Coronary artery (tissue), 2 donors: ENCODE measurements around the gene NUBP1.

Experiments
- DNase-seq: peaks from one replicate; pipeline ENCODE4 v3.0.0-alpha.2; 2017; ENCODE audit warnings: low spot score
- H3K27ac ChIP-seq, 2 donors: fragments of 200-600 bp; sonication (generic); one replicate each; pipeline ENCODE4 v1.5.1; 2016 to 2019
- H3K4me3 ChIP-seq: fragments of 200-600 bp; sonication (generic); 2 replicates; pipeline ENCODE4 v1.5.1; 2016; ENCODE audit warnings: mild to moderate bottlenecking, moderate library complexity
- CTCF ChIP-seq: fragments of 200-600 bp; sonication (generic); IDR thresholded peaks from one replicate; pipeline ENCODE4 v1.5.1; 2019; ENCODE audit warnings: antibody characterized with exemption

Gene NUBP1

DNA sequence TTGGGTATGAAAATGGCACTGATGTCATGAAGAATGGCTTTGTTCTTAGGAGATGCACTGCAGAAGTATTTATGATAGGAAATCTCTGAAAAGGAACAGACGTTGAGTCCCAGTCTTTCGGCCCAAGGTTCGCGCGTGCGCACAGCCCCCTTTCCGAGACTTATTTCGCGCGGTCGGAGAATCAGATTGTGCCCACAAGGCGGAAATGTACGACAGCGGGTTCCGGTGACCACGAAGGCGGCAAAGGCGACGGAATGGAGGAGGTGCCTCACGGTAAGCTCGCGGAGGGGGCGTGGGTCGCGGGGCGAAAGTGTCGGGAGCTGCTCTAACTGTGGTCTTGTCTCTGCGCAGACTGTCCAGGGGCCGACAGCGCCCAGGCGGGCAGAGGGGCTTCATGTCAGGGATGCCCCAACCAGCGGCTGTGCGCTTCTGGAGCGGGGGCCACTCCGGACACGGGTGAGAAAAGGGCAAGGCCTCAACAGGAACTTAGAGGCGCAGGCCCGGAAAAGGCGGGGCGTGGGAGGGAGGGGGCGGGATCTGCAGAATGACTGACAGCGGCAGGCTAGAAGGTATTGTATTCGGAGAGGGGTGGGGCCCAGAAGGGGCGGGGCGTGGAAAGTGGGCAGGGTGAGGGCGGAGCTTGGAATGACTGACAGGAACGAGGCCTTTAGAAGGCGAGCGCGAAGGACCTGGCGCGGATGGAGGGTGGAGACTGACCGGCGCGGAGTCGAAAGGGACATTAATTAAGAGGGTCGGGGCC, at the start of gene NUBP1:
NUBP1 (plus strand) TSS at position 233 of the 760 bp plus-strand sequence; CDS start at position 255, 22 bp downstream.
- DNase-seq = peak; percentile 100
- peak within 1 kb of the TSS; percentile 75 for H3K4me3 ChIP-seq

DNA sequence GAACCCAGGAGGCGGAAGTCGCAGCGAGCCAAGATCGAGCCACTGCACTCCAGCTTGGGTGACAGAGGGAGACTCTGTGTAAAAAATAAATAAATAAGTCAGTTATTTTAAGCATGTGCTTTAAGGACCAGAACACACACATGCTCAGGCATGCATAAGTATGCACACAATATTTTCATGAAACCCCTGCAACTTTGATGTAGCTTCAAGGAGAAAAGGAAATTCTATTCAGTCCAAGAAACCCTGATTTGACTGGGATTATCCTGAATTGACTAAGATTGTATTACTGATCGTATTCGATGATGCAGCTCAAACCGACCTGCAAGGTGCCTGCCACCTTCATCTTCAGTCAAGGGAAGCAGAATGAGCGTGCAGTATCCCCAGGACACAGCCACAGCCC, 49.8 kb upstream of the NUBP1 start:
- DNase-seq = no peak
- H3K27ac ChIP-seq = no peak overlapping the region
- TF ChIP-seq CTCF = no peak
- no peak overlapping the region for H3K4me3 ChIP-seq

More for the DNA sequence above, at the start of gene NUBP1:
- no peak for TF ChIP-seq CTCF
- H3K27ac ChIP-seq = peak within 1 kb of the TSS; percentile 93 to 98

GRCh38 chr16:10694306-10694705, 49.3 kb upstream of the NUBP1 start:
- DNase-seq = no peak
- H3K27ac ChIP-seq = no peak overlapping the region
- H3K4me3 ChIP-seq = no peak overlapping the region
- TF ChIP-seq CTCF = no peak

DNA sequence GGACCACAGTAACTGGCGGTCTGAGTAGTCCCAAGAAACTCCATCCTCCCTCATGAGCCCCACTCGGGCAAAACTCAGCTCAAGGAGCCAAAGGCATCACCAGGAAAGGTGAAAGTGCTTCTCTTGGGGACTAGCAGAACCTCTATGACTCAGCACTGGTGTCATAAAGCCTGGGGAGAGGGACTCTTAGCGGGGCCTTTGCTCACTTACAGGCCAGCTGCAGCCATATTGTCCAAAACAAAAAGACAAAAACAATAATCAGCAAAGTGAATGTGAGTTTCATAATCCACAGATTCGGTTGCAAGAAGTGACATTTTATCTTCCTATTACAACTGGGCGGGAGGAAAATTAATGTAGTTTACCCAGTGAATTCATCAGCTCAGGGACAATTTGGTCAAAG, 48.8 kb upstream of the NUBP1 start, which contains the start of gene TEKT5:
TEKT5 (minus strand) TSS at position 101 of the 400 bp plus-strand sequence; CDS start at position 44, 57 bp downstream.
- H3K4me3 ChIP-seq = no peak within 1 kb of the TSS
- H3K27ac ChIP-seq = no peak within 1 kb of the TSS
- no peak for TF ChIP-seq CTCF
- DNase-seq = no peak

- no peak overlapping the region for H3K27ac ChIP-seq
- DNase-seq = no peak
- no peak for TF ChIP-seq CTCF
- H3K4me3 ChIP-seq = no peak overlapping the region
Measured at GRCh38 chr16:10699756-10700155, 43.9 kb upstream of the NUBP1 start.

DNA sequence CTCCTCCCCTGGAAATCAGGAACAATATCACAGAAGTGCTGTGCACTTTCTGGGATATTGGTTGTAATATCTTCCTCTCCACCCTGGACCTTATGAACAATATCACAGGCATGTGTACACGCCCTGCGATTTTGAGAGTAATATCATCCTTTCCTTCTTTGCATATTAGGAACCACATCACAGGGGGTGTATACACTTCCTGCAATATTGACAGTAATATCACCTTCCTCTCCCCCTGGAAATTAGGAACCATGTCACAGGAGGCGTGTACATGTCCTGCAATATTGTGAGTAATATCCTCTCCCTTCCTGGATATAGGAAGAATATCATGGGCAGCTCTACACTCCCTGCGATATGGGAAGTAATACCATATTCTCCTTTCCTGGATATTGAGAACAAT, 34.7 kb upstream of the NUBP1 start:
- no peak for TF ChIP-seq CTCF
- Histone ChIP-seq H3K27ac (no peak overlapping the region), H3K4me3 (no peak overlapping the region)
- no peak for DNase-seq
